Measurements from ENCODE around the gene KNDC1. TPM values are rescaled to one million over a fixed set of nuclear protein-coding genes. Genes with fewer than 3 reads are reported as not detected.

The KNDC1 gene
- total RNA-seq, 4 donors from 2014 or later = 0.27 to 1.7 TPM; not detected in 2

- H3K4me1 ChIP-seq = no peaks in the 10 kb centered on the region
- H3K27me3 ChIP-seq = no peaks in the 10 kb centered on the region
- H3K27ac ChIP-seq = no peak overlapping the region
- TF ChIP-seq POLR2A (IDR thresholded peaks at IDR 0.05) (no peak), CTCF (IDR thresholded peaks at IDR 0.05) (no peak)
- H3K9me3 ChIP-seq = no peaks in the 10 kb centered on the region
- no peaks in the 10 kb centered on the region for H3K36me3 ChIP-seq
- no peak overlapping the region for H3K4me3 ChIP-seq
- peak in 1 of 3 donors; percentile 36 for DNase-seq
Observed at GRCh38 chr10:133167693-133168616, 7.9 kb downstream of the KNDC1 start.

DNA sequence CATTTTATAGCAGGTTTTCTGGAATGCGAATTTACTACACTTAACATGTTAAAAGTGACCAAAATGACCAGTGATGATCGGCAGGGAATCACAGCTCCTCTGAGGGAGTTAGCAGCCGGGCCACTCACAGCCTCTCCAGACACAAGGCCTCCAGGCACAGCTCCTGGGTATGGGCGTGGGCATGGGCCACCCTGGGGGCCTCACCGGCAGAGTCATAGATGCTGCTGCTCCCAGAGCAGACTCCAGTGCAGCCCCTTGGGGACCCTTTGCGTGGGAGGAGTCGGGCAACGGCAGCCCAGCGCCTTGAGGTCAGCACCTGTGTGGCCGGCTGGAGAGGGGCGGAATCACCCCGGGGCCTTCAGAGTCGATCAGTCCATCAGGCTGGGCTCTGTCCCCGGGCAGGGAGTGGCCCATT is 8.6 kb downstream of the KNDC1 start:
- peak in 1 of 3 donors; percentile 34 for DNase-seq
- Histone ChIP-seq H3K27me3 (no peaks in the 10 kb centered on the region), H3K27ac (no peak overlapping the region), H3K36me3 (no peaks in the 10 kb centered on the region), H3K4me3 (no peak overlapping the region), H3K4me1 (no peaks in the 10 kb centered on the region), H3K9me3 (no peaks in the 10 kb centered on the region)
- no peak for TF ChIP-seq CTCF (IDR thresholded peaks at IDR 0.05)
- no peak for TF ChIP-seq POLR2A (IDR thresholded peaks at IDR 0.05)

DNA sequence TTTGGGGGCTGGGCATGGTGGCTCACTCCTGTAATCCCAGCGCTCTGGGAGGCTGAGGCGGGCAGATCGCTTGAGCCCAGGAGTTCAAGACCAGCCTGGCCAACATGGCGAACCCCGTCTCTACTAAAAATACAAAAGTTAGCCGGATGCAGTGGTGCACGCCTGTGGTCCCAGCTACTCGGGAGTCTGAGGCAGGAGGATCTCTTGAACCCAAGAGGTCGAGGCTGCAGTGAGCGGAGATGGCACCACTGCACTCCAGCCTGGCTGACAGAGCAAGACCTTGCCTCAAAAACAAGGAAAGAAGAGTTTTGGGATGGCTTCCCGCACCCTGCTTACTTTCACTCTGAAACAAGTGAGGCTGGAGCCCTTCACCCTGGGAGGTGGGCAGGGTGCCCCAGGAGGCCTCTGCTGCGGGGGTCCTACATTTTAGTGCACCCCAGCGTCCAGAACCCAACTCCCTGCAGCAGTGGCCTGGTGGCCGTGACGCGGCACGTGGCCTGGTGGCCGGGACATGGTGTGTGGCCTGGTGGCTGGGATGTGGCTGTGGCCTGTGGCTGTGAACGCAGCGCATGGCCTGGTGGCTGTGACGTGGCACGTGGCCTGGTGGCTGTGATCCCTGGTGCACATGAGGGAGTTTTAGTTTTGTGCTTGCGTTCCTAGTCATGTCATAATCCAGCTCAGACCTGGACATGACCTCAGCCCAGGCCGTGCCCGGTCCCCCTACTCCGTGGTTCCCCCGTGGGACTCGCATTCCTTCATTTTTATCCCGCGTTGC is 9.3 kb downstream of the KNDC1 start:
- Histone ChIP-seq H3K27me3 (no peaks in the 10 kb centered on the region), H3K27ac (no peak overlapping the region), H3K4me3 (no peak overlapping the region), H3K4me1 (no peaks in the 10 kb centered on the region), H3K36me3 (no peaks in the 10 kb centered on the region), H3K9me3 (no peaks in the 10 kb centered on the region)
- peak in 1 of 3 donors; percentile 27 for DNase-seq
- TF ChIP-seq CTCF (IDR thresholded peaks at IDR 0.05) (no peak), POLR2A (IDR thresholded peaks at IDR 0.05) (no peak)

GRCh38 chr10:133170092-133170491 is 10.1 kb downstream of the KNDC1 start:
- peak in 2 of 3 donors; percentile 35 to 37 for DNase-seq

More at GRCh38 chr10:133170092-133170491, 10.1 kb downstream of the KNDC1 start:
- TF ChIP-seq CTCF (IDR thresholded peaks at IDR 0.05) = no peak
- no peaks in the 10 kb centered on the region for H3K27me3 ChIP-seq
- no peaks in the 10 kb centered on the region for H3K9me3 ChIP-seq
- no peaks in the 10 kb centered on the region for H3K4me1 ChIP-seq
- no peaks in the 10 kb centered on the region for H3K36me3 ChIP-seq
- no peak overlapping the region for H3K4me3 ChIP-seq
- H3K27ac ChIP-seq = no peak overlapping the region

All from Peyer's patch (tissue), 4 donors.